Neural cell (in vitro differentiated cells): Measurements from ENCODE around the gene PEX6. TPM values are rescaled to one million over a fixed set of nuclear protein-coding genes. Genes with fewer than 3 reads are reported as not detected.

ENCODE experiments used
- H2AFZ ChIP-seq: fragments of 200-600, 300-800 bp; sonication (generic), shearing (Covaris generic); 2 replicates; pipeline ENCODE4 v1.6.0; 2014; ENCODE audit warnings: low read depth, mild to moderate bottlenecking, antibody characterized with exemption, low read length, moderate library complexity
- H3F3A ChIP-seq: fragments of 200-600 bp; shearing (Covaris generic); 2 replicates; pipeline ENCODE4 v1.6.1; 2016; ENCODE audit warnings: mild to moderate bottlenecking, moderate library complexity, mixed read lengths, antibody characterized with exemption, low read length; ENCODE audit not compliant: insufficient read depth, poor library complexity, severe bottlenecking
- H3K27ac ChIP-seq: fragments of 200-600, 300-800 bp; sonication (generic), shearing (Covaris generic); 2 replicates; pipeline ENCODE4 v1.5.1; 2014; ENCODE audit warnings: mild to moderate bottlenecking, low read length, moderate library complexity
- H3K27me3 ChIP-seq: fragments of 300-800, 200-600 bp; sonication (generic), shearing (Covaris generic); 2 replicates; pipeline ENCODE4 v1.6.0; 2014; ENCODE audit warnings: mild to moderate bottlenecking, low read depth, low read length, moderate library complexity; ENCODE audit not compliant: insufficient read depth
- H3K36me3 ChIP-seq: fragments of 300-800, 200-600 bp; sonication (generic), shearing (Covaris generic); 2 replicates; pipeline ENCODE4 v1.5.1; 2014; ENCODE audit warnings: mild to moderate bottlenecking, antibody characterized with exemption, low read length, moderate library complexity; ENCODE audit not compliant: insufficient read depth
- H3K4me2 ChIP-seq: fragments of 300-800, 200-600 bp; sonication (generic), shearing (Covaris generic); 2 replicates; pipeline ENCODE4 v1.6.0; 2014; ENCODE audit warnings: mild to moderate bottlenecking, low read length
- H3K4me3 ChIP-seq: fragments of 300-800, 200-600 bp; sonication (generic), shearing (Covaris generic); 2 replicates; pipeline ENCODE4 v1.5.1; 2014; ENCODE audit warnings: mild to moderate bottlenecking, low read length, moderate library complexity
- H3K79me2 ChIP-seq: fragments of 200-600 bp; shearing (Covaris generic); replicated peaks from 2 replicates; pipeline ENCODE4 v1.6.0; 2014; ENCODE audit warnings: mild to moderate bottlenecking, low read length, moderate library complexity; ENCODE audit not compliant: insufficient read depth
- H3K9ac ChIP-seq: fragments of 300-800, 200-600 bp; sonication (generic), shearing (Covaris generic); 2 replicates; pipeline ENCODE4 v1.6.1; 2016; ENCODE audit warnings: mild to moderate bottlenecking, low read length, mixed read lengths
- H3K9me2 ChIP-seq: fragments of 200-600 bp; shearing (Covaris generic); 2 replicates; pipeline ENCODE4 v1.6.1; 2016; ENCODE audit warnings: mild to moderate bottlenecking, low read length, mixed read lengths; ENCODE audit not compliant: insufficient read depth
- H3K9me3 ChIP-seq: fragments of 200-600, 300-800 bp; sonication (generic), shearing (Covaris generic); 2 replicates; pipeline ENCODE4 v1.6.1; 2016; ENCODE audit warnings: mild to moderate bottlenecking, mixed run types, low read length, moderate library complexity, mixed read lengths
- H4K20me1 ChIP-seq: fragments of 200-600 bp; shearing (Covaris generic); 2 replicates; pipeline ENCODE4 v1.6.1; 2016; ENCODE audit warnings: mild to moderate bottlenecking, mixed run types; ENCODE audit not compliant: insufficient read depth
- CTCF ChIP-seq: fragments of 450-650 bp; IDR thresholded peaks from 2 replicates; pipeline ENCODE4 v1.5.1; 2014; ENCODE audit warnings: antibody characterized with exemption, mild to moderate bottlenecking, moderate library complexity; ENCODE audit not compliant: poor library complexity, severe bottlenecking
- EP300 ChIP-seq: fragments of 450-650 bp; conservative IDR thresholded peaks from 2 replicates; pipeline ENCODE4 v1.6.1; 2014; ENCODE audit warnings: antibody characterized with exemption, mild to moderate bottlenecking, moderate library complexity; ENCODE audit not compliant: poor library complexity, severe bottlenecking
- EZH2 ChIP-seq: fragments of 200-600, 300-800 bp; shearing (Covaris generic), sonication (generic); IDR thresholded peaks from 2 replicates; pipeline ENCODE4 v1.6.1; 2014; ENCODE audit warnings: antibody characterized with exemption, low read length, borderline replicate concordance, mild to moderate bottlenecking; ENCODE audit not compliant: insufficient read depth, poor library complexity, severe bottlenecking
- MXI1 ChIP-seq: fragments of 450-650 bp; conservative IDR thresholded peaks from 2 replicates; pipeline ENCODE4 v1.6.1; 2014; ENCODE audit warnings: antibody characterized with exemption, mild to moderate bottlenecking; ENCODE audit not compliant: poor library complexity, severe bottlenecking
- POLR2AphosphoS5 ChIP-seq: IDR thresholded peaks from 2 replicates; pipeline ENCODE4 v1.6.1; 2012
- RAD21 ChIP-seq: fragments of 450-650 bp; conservative IDR thresholded peaks from 2 replicates; pipeline ENCODE4 v1.6.1; 2014; ENCODE audit warnings: antibody characterized with exemption, mild to moderate bottlenecking, moderate library complexity
- REST ChIP-seq: IDR thresholded peaks from 2 replicates; pipeline ENCODE4 v1.6.1; 2012; ENCODE audit warnings: borderline replicate concordance
- SMC3 ChIP-seq: fragments of 450-650 bp; conservative IDR thresholded peaks from 2 replicates; pipeline ENCODE4 v1.6.1; 2014; ENCODE audit warnings: antibody characterized with exemption, mild to moderate bottlenecking, moderate library complexity; ENCODE audit not compliant: poor library complexity
- TAF1 ChIP-seq: IDR thresholded peaks from 2 replicates; pipeline ENCODE4 v1.6.1; 2012; ENCODE audit warnings: low read depth
- polyA plus RNA-seq: library from polyadenylated mRNA; depleted of rRNA; stranded (reverse); fragments of >200 nt; gene quantifications from 2 replicates; pipeline ENCODE4 v1.2.3, GENCODE V29; 2014

Gene PEX6
- polyA plus RNA-seq, 1 donor from 2014 or later: 20.4 TPM

DNA sequence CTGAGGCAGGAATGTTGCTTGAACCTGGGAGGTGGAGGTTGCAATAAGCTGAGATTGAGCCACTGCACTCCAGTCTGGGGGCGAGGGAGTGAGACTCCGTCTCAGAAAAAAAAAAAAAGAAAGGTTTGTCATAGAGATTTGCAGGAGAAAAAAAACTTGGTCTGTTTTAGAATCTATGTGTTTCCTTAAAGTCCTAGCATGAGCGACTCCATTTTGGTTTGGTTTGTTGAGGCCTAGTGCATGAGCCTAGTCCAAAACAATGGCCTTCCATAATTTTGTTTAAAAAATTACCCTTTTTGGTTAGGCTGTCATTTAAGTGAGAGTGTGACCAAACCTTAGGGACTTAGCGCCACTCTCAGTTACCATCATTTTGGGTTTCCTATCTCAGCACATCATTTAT, 26.6 kb downstream of the PEX6 start:
- Histone ChIP-seq H3K9me3 (no peaks in the 10 kb centered on the region), H3K9ac (no peak overlapping the region), H3K79me2 (no peaks in the 10 kb centered on the region), H3K27me3 (no peaks in the 10 kb centered on the region), H2AFZ (no peak overlapping the region), H3F3A (no peaks in the 10 kb centered on the region), H3K4me3 (no peak overlapping the region), H3K27ac (no peak overlapping the region), H3K9me2 (no peaks in the 10 kb centered on the region), H4K20me1 (no peaks in the 10 kb centered on the region), H3K4me2 (no peak overlapping the region), H3K36me3 (no peaks in the 10 kb centered on the region)
- TF ChIP-seq CTCF (no peak), POLR2AphosphoS5 (no peak), RAD21 (no peak), MXI1 (no peak), SMC3 (no peak), REST (no peak), EZH2 (no peak), EP300 (no peak), TAF1 (no peak)

DNA sequence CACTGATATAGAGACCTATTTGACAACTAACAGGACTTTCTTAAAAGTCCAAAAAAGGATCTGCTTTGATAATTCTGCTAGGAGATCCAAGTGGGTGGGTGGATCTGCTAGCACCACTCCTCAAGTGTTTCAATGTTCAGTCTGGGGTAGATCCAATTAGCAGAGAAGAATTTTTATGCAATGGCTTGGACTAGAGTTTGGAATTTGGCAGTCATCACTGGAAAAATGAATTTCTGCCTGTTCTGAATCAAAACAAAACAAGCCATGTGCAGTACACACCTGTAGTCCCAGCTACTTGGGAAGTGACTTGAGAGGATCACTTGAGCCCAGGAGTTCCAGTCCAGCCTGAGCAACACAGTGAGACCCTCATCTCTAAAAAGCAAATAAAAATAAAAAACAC, 31.0 kb downstream of the PEX6 start:
- TF ChIP-seq POLR2AphosphoS5 (no peak), RAD21 (no peak), REST (no peak), SMC3 (no peak), CTCF (no peak), MXI1 (no peak), TAF1 (no peak), EP300 (no peak), EZH2 (no peak)
- Histone ChIP-seq H2AFZ (no peak overlapping the region), H3K9me3 (no peaks in the 10 kb centered on the region), H3K4me3 (no peak overlapping the region), H4K20me1 (no peaks in the 10 kb centered on the region), H3F3A (no peaks in the 10 kb centered on the region), H3K9me2 (no peaks in the 10 kb centered on the region), H3K36me3 (no peaks in the 10 kb centered on the region), H3K27me3 (no peaks in the 10 kb centered on the region), H3K9ac (no peak overlapping the region), H3K79me2 (no peaks in the 10 kb centered on the region), H3K4me2 (no peak overlapping the region), H3K27ac (no peak overlapping the region)
